Upper lobe of left lung (tissue), 4 donors: ENCODE data around the gene CLGN.

Experiments used
- CTCF ChIP-seq, 6 experiments: fragments of 450-650 bp in 4 of 6; fragments of 200-600 bp in 2 of 6; sonication (generic) in 2 of 6; IDR thresholded peaks; one replicate each; pipeline ENCODE4 v1.5.1; 2016 to 2019; ENCODE audit warnings: antibody characterized with exemption in 6 of 6
- POLR2A ChIP-seq, 4 donors: fragments of 450-650 bp; IDR thresholded peaks; one replicate each; pipeline ENCODE4 v1.5.1; 2016 to 2017; ENCODE audit warnings: antibody characterized with exemption in 4 of 4, mild to moderate bottlenecking in 2 of 4
- POLR2AphosphoS5 ChIP-seq, 2 donors: sonication (generic); formaldehyde crosslinking; IDR thresholded peaks; one replicate each; pipeline ENCODE4 v1.5.1; 2017; ENCODE audit warnings: antibody characterized with exemption in 2 of 2

- no peak for TF ChIP-seq CTCF (IDR thresholded peaks at IDR 0.05)
- TF ChIP-seq POLR2A (IDR thresholded peaks at IDR 0.05): no peak
- no peak for TF ChIP-seq POLR2AphosphoS5 (IDR thresholded peaks at IDR 0.05)
These were observed 21.2 kb downstream of the CLGN start for GRCh38 chr4:140406292-140406691.
